A673 (cell line): Measurements from ENCODE around the gene APBB1IP. TPM values are rescaled to one million over a fixed set of nuclear protein-coding genes. Genes with fewer than 3 reads are reported as not detected.
"Not testable (repeated sequence)": the region's sequence is repeated elsewhere in the genome, so short reads cannot be mapped to it uniquely, and the experiment has no call there.

ENCODE experiments used
- BruUV-seq: library from RNA; stranded (reverse); fragments of 400-500 nt; replicated peaks from 2 replicates; lab custom pipeline; 2021; lab: Mats Ljungman, UMichigan
- CTCF ChIA-PET: fragments of 300-600 bp; sonication (Branson Sonifier 250); formaldehyde crosslinking; loops from one replicate; lab custom pipeline; 2022; ENCODE audit warnings: antibody characterized with exemption; lab: Charles Lee
- POLR2A ChIA-PET: fragments of 300-600 bp; sonication (Branson Sonifier 250); formaldehyde crosslinking; loops from one replicate; lab custom pipeline; 2022; ENCODE audit warnings: antibody characterized with exemption; ENCODE audit not compliant: low non-redundant PET; lab: Charles Lee
- DNase-seq: peaks from one replicate; pipeline ENCODE4 v3.0.0-alpha.2; 2015; ENCODE audit warnings: low spot score
- H3K27ac ChIP-seq: fragments of 200-600 bp; sonication (generic); 2 replicates; pipeline ENCODE4 v1.5.1; 2016; ENCODE audit warnings: mixed run types, low read depth, mild to moderate bottlenecking, mixed read lengths, antibody characterized with exemption, low read length; ENCODE audit not compliant: poor library complexity, severe bottlenecking
- H3K27me3 ChIP-seq: fragments of 200-600 bp; sonication (generic); replicated peaks from 2 replicates; pipeline ENCODE4 v1.6.1; 2017; ENCODE audit warnings: mixed run types, low read depth, mild to moderate bottlenecking, mixed read lengths, antibody characterized with exemption, low read length; ENCODE audit not compliant: insufficient read depth, poor library complexity
- H3K36me3 ChIP-seq: fragments of 200-600 bp; sonication (generic); 2 replicates; pipeline ENCODE4 v1.6.1; 2016; ENCODE audit warnings: mixed run types, mild to moderate bottlenecking, mixed read lengths, antibody characterized with exemption, low read length; ENCODE audit not compliant: insufficient read depth, poor library complexity, severe bottlenecking
- H3K4me1 ChIP-seq: fragments of 200-600 bp; sonication (generic); 2 replicates; pipeline ENCODE4 v1.6.1; 2017; ENCODE audit warnings: mixed run types, mild to moderate bottlenecking, mixed read lengths, antibody characterized with exemption, low read length; ENCODE audit not compliant: insufficient read depth, poor library complexity, severe bottlenecking
- H3K4me3 ChIP-seq: fragments of 200-600 bp; sonication (generic); 2 replicates; pipeline ENCODE4 v1.5.1; 2016; ENCODE audit warnings: low read depth, mixed run types, mild to moderate bottlenecking, mixed read lengths, low read length; ENCODE audit not compliant: poor library complexity, severe bottlenecking
- H3K9me3 ChIP-seq: fragments of 200-600 bp; sonication (generic); 2 replicates; pipeline ENCODE4 v1.6.1; 2016; ENCODE audit warnings: mixed run types, low read depth, mild to moderate bottlenecking, mixed read lengths, antibody characterized with exemption, low read length; ENCODE audit not compliant: poor library complexity, severe bottlenecking
- CTCF ChIP-seq: fragments of 300-800, 200-600 bp; sonication (generic); conservative IDR thresholded peaks from 2 replicates; pipeline ENCODE4 v1.5.1; 2017; ENCODE audit warnings: low read depth, mild to moderate bottlenecking, antibody characterized with exemption, low read length, moderate library complexity, mixed read lengths
- EZH2 ChIP-seq: fragments of 200-600 bp; sonication (generic); IDR thresholded peaks from 2 replicates; pipeline ENCODE4 v1.6.1; 2017; ENCODE audit warnings: borderline replicate concordance, low read depth, mild to moderate bottlenecking, mixed read lengths, antibody characterized with exemption, low read length; ENCODE audit not compliant: poor library complexity, severe bottlenecking
- intact Hi-C: fragments of 100-400 bp; cut with micrococcal nuclease; formaldehyde crosslinking; loops from one replicate; pipeline ENCODE4 v1.10.0; 2022; ENCODE audit not compliant: unreplicated experiment
- total RNA-seq: library from RNA; stranded (reverse); gene quantifications from 2 replicates; pipeline ENCODE4 v1.2.3, GENCODE V29; 2021

The APBB1IP gene
- total RNA-seq, 1 experiment from 2014 or later = not detected

- H3K27ac ChIP-seq = no peak overlapping the region
- no peak for DNase-seq
- H3K4me3 ChIP-seq = no peak overlapping the region
- ChIA-PET POLR2A (no interaction called here), CTCF (no interaction called here)
- no peaks in the 10 kb centered on the region for H3K27me3 ChIP-seq
- intact Hi-C loops = no loop called here
- no peak for TF ChIP-seq EZH2
- no peak for TF ChIP-seq CTCF
- no peaks in the 10 kb centered on the region for H3K9me3 ChIP-seq
- H3K36me3 ChIP-seq = no peaks in the 10 kb centered on the region
- no peaks in the 10 kb centered on the region for H3K4me1 ChIP-seq
- no TSS peak for BruUV-seq
These were observed 53.1 kb downstream of the APBB1IP start for GRCh38 chr10:26491276-26491675.

GRCh38 chr10:26491934-26492333 lies 53.8 kb downstream of the APBB1IP start:
- no peak overlapping the region for H3K27ac ChIP-seq
- H3K36me3 ChIP-seq = no peaks in the 10 kb centered on the region
- intact Hi-C loops = no loop called here
- no peaks in the 10 kb centered on the region for H3K4me1 ChIP-seq
- no TSS peak for BruUV-seq
- DNase-seq = no peak
- no peaks in the 10 kb centered on the region for H3K27me3 ChIP-seq
- POLR2A ChIA-PET = no interaction called here
- CTCF ChIA-PET = no interaction called here
- no peak overlapping the region for H3K4me3 ChIP-seq
- H3K9me3 ChIP-seq = no peaks in the 10 kb centered on the region
- TF ChIP-seq CTCF = no peak
- no peak for TF ChIP-seq EZH2

- BruUV-seq, POLR2A ChIA-PET, H3K9me3 ChIP-seq, H3K4me3 ChIP-seq, H3K36me3 ChIP-seq, DNase-seq, CTCF ChIA-PET, H3K4me1 ChIP-seq, H3K27me3 ChIP-seq, H3K27ac ChIP-seq, intact Hi-C loops: not testable (repeated sequence)
These were observed 54.6 kb downstream of the APBB1IP start for GRCh38 chr10:26492725-26493124.

DNA sequence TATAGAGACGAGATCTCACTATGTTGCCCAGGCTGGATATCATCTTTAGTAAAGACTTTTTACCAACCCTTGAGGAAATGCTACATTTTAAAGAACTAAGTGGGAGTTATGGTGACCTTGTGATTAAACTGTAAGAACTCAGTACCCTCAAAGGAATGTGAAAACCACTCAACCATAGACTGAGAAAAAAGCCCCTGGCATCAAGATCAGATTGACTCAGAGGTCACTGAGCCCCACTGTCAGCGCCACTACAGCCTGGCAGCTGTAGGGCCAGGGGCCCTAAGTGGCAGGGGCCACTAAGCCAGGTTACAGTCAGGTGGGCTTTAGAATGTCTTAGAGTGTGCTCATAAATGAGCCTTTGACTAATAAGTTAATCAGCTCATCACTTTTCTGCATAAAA lies 55.9 kb downstream of the APBB1IP start:
- Histone ChIP-seq H3K4me3 (no peak overlapping the region), H3K4me1 (no peaks in the 10 kb centered on the region), H3K27ac (no peak overlapping the region), H3K27me3 (no peaks in the 10 kb centered on the region), H3K9me3 (no peaks in the 10 kb centered on the region), H3K36me3 (no peaks in the 10 kb centered on the region)
- intact Hi-C loops = no loop called here
- ChIA-PET CTCF (no interaction called here), POLR2A (no interaction called here)
- TF ChIP-seq EZH2 (no peak), CTCF (no peak)
- no peak for DNase-seq
- no TSS peak for BruUV-seq
